K562 treated with DMSO at 1 percent for 48 hours (cell line): Measurements from ENCODE around the gene CLIP2. TPM values are rescaled to one million over a fixed set of nuclear protein-coding genes. Genes with fewer than 3 reads are reported as not detected.

Experiments
- total RNA-seq: library from RNA; unstranded; fragments of 300-600 nt; gene quantifications from 2 replicates; pipeline ENCODE4 v1.2.3, GENCODE V29; 2022; ENCODE audit warnings: low replicate concordance; ENCODE audit errors: extremely low read depth

CLIP2 gene
- total RNA-seq = not detected in 2 replicates

GRCh38 chr7:74289018-74289658 is at the start of gene CLIP2:
TSS of gene CLIP2 (plus strand) at chr7:74289407. CDS start at chr7:74317547, 28,140 bp downstream.

GRCh38 chr7:74254129-74254857 is 34.9 kb upstream of the CLIP2 start, which contains the start of gene RFC2:
TSS of gene RFC2 (minus strand) at chr7:74254399. CDS start at chr7:74254383, 16 bp downstream.

GRCh38 chr7:74453322-74454011 is 164.3 kb downstream of the CLIP2 start, which contains the start of gene GTF2IRD1:
TSS of gene GTF2IRD1 (plus strand) at chr7:74453906. CDS start at chr7:74508081, 54,175 bp downstream.

Other genes with a start within 250 kb of the CLIP2 start
- not detected in 2 replicates for gene LIMK1, start 205.6 kb upstream of the CLIP2 start, total RNA-seq
- 358 and 526 TPM in 2 replicates for gene EIF4H, start 115.1 kb upstream of the CLIP2 start, total RNA-seq
- not detected in 2 replicates for gene LAT2, start 79.4 kb upstream of the CLIP2 start, total RNA-seq
- gene RFC2, start 35.0 kb upstream of the CLIP2 start, total RNA-seq = not detected in 2 replicates
- not detected in 2 replicates for gene GTF2IRD1, start 164.5 kb downstream of the CLIP2 start, total RNA-seq